Heart right ventricle (tissue), 16 donors: ENCODE results near the gene HSPG2. TPM values are rescaled to one million over a fixed set of nuclear protein-coding genes. Genes with fewer than 3 reads are reported as not detected.

Experiments
- ATAC-seq, 8 donors: fragments of 200-7000 bp; cut with Tn5 transposase; one replicate each; pipeline ENCODE4 v1.9.1; 2020; ENCODE audit warnings: mild to moderate bottlenecking in 8 of 8, moderate library complexity in 8 of 8, moderate number of reproducible peaks in 1 of 8
- DNase-seq, 2 donors: peaks; one replicate each; pipeline ENCODE4 v3.0.0-alpha.2; 2020
- H3K27ac ChIP-seq, 10 donors: fragments of 200-600 bp; sonication (generic) in 2 of 10; one replicate each; pipeline versions ENCODE4 v1.5.0 to v1.8.0; 2020 to 2022; ENCODE audit warnings: mild to moderate bottlenecking in 3 of 10
- H3K27me3 ChIP-seq, 7 donors: fragments of 200-600 bp; one replicate each; pipeline ENCODE4 v1.8.0; 2021 to 2022; ENCODE audit warnings: mild to moderate bottlenecking in 2 of 7
- H3K36me3 ChIP-seq, 9 donors: fragments of 200-600 bp; sonication (generic) in 1 of 9; one replicate each; pipeline versions ENCODE4 v1.5.0 to v1.8.0; 2020 to 2022; ENCODE audit warnings: mild to moderate bottlenecking in 2 of 9
- H3K4me1 ChIP-seq, 9 donors: fragments of 200-600 bp; sonication (generic) in 1 of 9; one replicate each; pipeline versions ENCODE4 v1.5.0 to v1.8.0; 2020 to 2022; ENCODE audit warnings: mild to moderate bottlenecking in 4 of 9
- H3K4me3 ChIP-seq, 10 donors: fragments of 200-600 bp; sonication (generic) in 2 of 10; one replicate each; pipeline versions ENCODE4 v1.5.0 to v1.8.0; 2020 to 2022; ENCODE audit warnings: mild to moderate bottlenecking in 7 of 10, moderate library complexity in 2 of 10
- H3K9me3 ChIP-seq, 11 donors: fragments of 200-600 bp in 10 of 11; sonication (generic) in 2 of 11; one replicate each; pipeline versions ENCODE4 v1.5.0 to v1.8.0; 2013 to 2022; ENCODE audit warnings: mild to moderate bottlenecking in 2 of 11, control low read depth in 1 of 11, moderate library complexity in 1 of 11
- WGBS, 2 donors: extraction: QIAGEN DNeasy Blood & Tissue Kit; methylation state at CpG; one replicate each; pipeline ENCODE4 v1.1.7; 2013; ENCODE audit warnings: inconsistent platforms in 1 of 2; 5-methylcytosine and 5-hydroxymethylcytosine counted together
- intact Hi-C, 10 donors: fragments of 100-400 bp; cut with DNase I; formaldehyde crosslinking; loops; one replicate each; pipeline versions ENCODE4 v1.11.1 to v1.14.2; 2022
- polyA plus RNA-seq, 2 donors: library from polyadenylated mRNA; stranded (reverse); fragments of 200-250 nt; gene quantifications; one replicate each; pipeline ENCODE4 v1.2.3, GENCODE V29; 2013
- total RNA-seq, 10 donors: library from RNA; stranded (reverse); fragmentation: NEBNext Ultra II Directional in 3 of 10; extraction: Animal tissue kit (Norgen Biotek cat#: 25700) in 3 of 10; gene quantifications; one replicate each; pipeline versions ENCODE4 v1.2.1 to v1.2.4, GENCODE V29; 2021 to 2023
- TF ChIP-seq, protein P1 (sequence below), 9 donors: fragments of 200-600 bp; sonication (generic) in 2 of 9; IDR thresholded peaks; one replicate each; pipeline versions ENCODE4 v1.5.0 to v1.8.0; 2021 to 2022; ENCODE audit warnings: antibody characterized with exemption in 9 of 9, mild to moderate bottlenecking in 5 of 9, moderate library complexity in 1 of 9
- donor health status: Arrhythmogenic right ventricular cardiomyopathy.
- donor health status: ischemic (EF 13 %, LVEDD 7.1; RV severe dilation, severe dysfunction).
- donor health status: healthy with polysubstance abuse.
- donor health status: DM: no; HTN: yes; CAD: no.
- donor health status: DM: no; HTN: no; CAD: no.
- donor health status: ischemic (EF 25% LVEDD 6.9; RV normal size, moderate dysfunction).
- donor health status: ischemic (EF 25% LVEDD 5.7; RV mildly dilated, moderate dysfunction).
- donor health status: healthy.
- donor health status: DM: yes; HTN: yes; CAD: no.
- donor health status: Ischemic cardiomyopathy.
- donor health status: ischemic (EF 35%, LVEDD 5.7; RV mildly dilated, moderate dysfunction).
- donor health status: nonischemic (EF 11% LVEDD 7.7; RV severe dilation, severe dysfunction).
- donor health status: DM: yes; HTN: yes; CAD: no.
- donor health status: PGD.
- donor health status: ischemic (EF 29% LVEDD 5.4; RV normal size, mild dysfunction).
- donor health status: nonischemic (EF 23%, LVEDD 6.1; RV moderate dilation, normal function).

Gene HSPG2
- total and polyA plus RNA-seq, 12 donors: 221 to 508 (median 310) TPM

DNA sequence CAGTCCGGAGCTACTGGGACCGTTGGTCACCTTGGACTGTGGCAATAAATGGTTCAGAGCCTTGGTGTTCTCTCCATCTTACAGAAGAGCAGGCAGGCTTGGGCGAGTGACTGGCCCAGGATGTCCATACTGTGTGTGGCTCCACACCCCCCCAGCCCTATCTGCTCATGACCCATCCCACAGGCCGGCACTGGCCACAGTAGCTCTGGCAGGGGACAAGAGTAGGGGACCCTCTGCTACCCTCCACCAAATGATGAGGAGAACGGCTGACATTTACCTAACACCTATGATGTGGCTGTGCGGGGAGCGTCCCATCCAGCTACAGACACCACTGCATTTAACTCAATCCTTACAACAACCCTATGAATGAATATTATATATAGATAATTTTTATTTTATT lies 111.7 kb downstream of the HSPG2 start:
- intact Hi-C loops: no loop called here
- TF ChIP-seq, protein P1, sequence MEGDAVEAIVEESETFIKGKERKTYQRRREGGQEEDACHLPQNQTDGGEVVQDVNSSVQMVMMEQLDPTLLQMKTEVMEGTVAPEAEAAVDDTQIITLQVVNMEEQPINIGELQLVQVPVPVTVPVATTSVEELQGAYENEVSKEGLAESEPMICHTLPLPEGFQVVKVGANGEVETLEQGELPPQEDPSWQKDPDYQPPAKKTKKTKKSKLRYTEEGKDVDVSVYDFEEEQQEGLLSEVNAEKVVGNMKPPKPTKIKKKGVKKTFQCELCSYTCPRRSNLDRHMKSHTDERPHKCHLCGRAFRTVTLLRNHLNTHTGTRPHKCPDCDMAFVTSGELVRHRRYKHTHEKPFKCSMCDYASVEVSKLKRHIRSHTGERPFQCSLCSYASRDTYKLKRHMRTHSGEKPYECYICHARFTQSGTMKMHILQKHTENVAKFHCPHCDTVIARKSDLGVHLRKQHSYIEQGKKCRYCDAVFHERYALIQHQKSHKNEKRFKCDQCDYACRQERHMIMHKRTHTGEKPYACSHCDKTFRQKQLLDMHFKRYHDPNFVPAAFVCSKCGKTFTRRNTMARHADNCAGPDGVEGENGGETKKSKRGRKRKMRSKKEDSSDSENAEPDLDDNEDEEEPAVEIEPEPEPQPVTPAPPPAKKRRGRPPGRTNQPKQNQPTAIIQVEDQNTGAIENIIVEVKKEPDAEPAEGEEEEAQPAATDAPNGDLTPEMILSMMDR (IDR thresholded peaks at IDR 0.05): no peak
- DNase-seq: no peak
- Histone ChIP-seq H3K4me1 (peaks cover 0 to 6% (median 0%) of the 10 kb centered on the region in 9 donors), H3K4me3 (no peak overlapping the region), H3K27me3 (no peaks in the 10 kb centered on the region), H3K36me3 (peaks cover 16 to 100% (median 88%) of the 10 kb centered on the region in 9 donors), H3K9me3 (no peaks in the 10 kb centered on the region), H3K27ac (no peak overlapping the region)
- no peak for ATAC-seq
- 91 to 92% methylated on average over 7 of the region's 7 CpGs for WGBS, 2 donors

DNA sequence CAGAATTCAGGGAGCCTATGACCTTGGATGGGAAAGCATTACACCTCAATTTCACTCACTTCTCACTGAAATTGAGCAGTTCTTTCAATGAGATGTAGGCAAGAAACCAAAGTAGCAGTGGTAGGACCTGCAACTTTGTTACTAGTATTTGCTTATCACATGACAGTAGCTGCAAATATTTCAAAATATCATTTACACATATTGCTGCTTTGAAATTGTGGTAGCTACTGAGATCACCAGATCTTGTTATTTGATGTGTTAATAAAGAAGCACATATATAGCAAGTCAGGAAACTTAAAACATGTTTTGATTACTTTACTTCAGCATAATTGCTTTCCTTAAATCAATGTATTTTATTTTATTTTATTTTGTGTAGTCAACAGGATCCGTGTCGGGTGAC lies 112.2 kb downstream of the HSPG2 start:
- Histone ChIP-seq H3K27ac (peak overlapping the region in 1 of 10 donors; percentile 61), H3K9me3 (no peaks in the 10 kb centered on the region), H3K4me3 (no peak overlapping the region), H3K36me3 (peaks cover 16 to 98% (median 84%) of the 10 kb centered on the region in 9 donors), H3K4me1 (peaks cover 0 to 6% (median 0%) of the 10 kb centered on the region in 9 donors), H3K27me3 (no peaks in the 10 kb centered on the region)
- intact Hi-C loops: no loop called here
- WGBS, 2 donors: 92 to 93% methylated on average over 2 of the region's 2 CpGs
- DNase-seq (no peak), ATAC-seq (no peak)
- TF ChIP-seq, protein P1 (IDR thresholded peaks at IDR 0.05): no peak

DNA sequence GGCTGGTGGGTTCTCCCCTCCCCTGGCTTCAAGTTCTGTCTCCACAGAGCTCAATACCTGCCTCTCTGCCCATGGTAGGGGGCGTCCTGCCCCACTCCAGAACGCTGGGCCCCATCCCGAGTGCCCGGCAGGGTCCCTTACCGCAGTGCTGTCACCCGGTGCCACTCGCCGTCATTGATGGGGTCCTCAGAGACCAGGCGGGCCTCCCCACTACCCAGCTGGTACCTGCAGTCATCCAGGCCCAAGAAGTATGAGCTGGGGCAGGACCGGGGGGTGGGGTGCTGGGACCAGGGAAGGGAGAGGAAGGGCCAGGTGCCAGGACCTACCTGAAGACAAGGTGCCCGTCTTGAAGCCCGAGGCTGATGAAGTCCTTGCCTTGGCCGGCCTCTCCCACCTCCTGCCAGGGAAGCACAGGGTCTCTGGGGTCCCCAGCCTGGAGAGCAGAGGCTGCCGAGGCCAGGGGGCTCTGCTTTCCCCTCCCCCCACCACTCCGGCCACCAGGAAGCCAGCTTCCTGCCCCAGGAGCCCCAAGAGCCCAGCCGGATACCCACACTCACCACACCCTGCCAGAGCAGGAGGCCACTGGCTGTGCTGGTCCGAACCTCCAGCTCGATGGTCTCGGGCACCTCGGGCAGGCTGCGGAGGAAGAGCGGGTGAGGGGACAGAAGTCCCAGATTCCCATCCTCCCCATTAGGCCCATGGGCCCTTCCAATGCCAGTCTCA lies 113.0 kb downstream of the HSPG2 start:
- H3K9me3 ChIP-seq: no peaks in the 10 kb centered on the region
- intact Hi-C loops: no loop called here
- TF ChIP-seq, protein P1 (IDR thresholded peaks at IDR 0.05): no peak
- no peaks in the 10 kb centered on the region for H3K27me3 ChIP-seq
- no peak for ATAC-seq
- WGBS, 2 donors: 82 to 88% methylated on average over 22 of the region's 22 CpGs
- no peak for DNase-seq
- peak overlapping the region in 2 of 10 donors; percentile 39 to 61 for H3K27ac ChIP-seq
- H3K36me3 ChIP-seq: peaks cover 16 to 93% (median 76%) of the 10 kb centered on the region in 9 donors
- H3K4me1 ChIP-seq: peaks cover 0 to 9% (median under 1%) of the 10 kb centered on the region in 9 donors
- no peak overlapping the region for H3K4me3 ChIP-seq

DNA sequence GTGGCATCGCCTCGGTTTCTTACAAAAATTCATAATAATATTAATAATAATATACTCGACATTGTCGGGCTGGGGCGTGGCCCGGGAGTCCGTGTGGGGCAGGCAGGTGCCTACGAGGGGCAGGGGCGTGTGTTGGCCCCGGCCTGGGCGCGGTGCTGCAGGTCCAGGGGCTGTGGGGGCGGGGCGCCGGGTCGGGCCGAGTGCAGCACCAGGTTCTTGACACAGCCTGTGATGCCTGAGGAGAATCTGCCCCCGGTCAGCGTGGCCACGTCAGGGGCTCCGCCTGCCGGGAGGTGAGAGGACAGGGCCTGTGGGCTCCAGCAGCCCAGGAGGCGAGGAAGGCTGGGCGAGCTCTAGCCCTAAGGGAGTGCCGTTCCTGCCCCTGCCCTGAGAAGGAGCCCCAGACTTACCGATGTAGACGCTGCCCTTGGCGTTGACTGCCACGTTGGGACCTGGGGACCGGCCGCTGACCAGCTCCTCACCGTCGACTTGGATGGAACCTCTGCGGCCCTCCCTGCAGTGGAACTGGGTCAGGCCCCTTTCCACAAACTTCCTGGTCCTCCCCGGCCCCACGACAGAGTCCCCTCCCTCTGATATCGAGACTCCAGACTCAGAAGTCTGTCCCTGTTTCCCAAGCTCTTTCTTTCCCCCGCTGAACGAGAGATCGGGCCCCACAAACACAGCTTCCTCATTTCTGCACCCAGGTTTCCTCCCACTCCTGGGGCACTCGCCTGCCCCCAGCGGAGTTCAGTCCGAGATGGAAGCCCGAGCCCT lies 113.7 kb downstream of the HSPG2 start:
- WGBS, 2 donors: 88% methylated on average over 44 of the region's 44 CpGs
- Histone ChIP-seq H3K4me1 (peaks cover 0 to 14% (median 4%) of the 10 kb centered on the region in 9 donors), H3K4me3 (no peak overlapping the region), H3K36me3 (peaks cover 11 to 85% (median 69%) of the 10 kb centered on the region in 9 donors), H3K27me3 (no peaks in the 10 kb centered on the region), H3K9me3 (no peaks in the 10 kb centered on the region), H3K27ac (peak overlapping the region in 1 of 10 donors; percentile 61)
- ATAC-seq (peak in 1 of 8 donors; percentile 11), DNase-seq (no peak)
- intact Hi-C loops: no loop called here
- TF ChIP-seq, protein P1 (IDR thresholded peaks at IDR 0.05): no peak
